Measurements from ENCODE around the gene RHOV. TPM values are rescaled to one million over a fixed set of nuclear protein-coding genes. Genes with fewer than 3 reads are reported as not detected.
"Not testable (repeated sequence)": the region's sequence is repeated elsewhere in the genome, so short reads cannot be mapped to it uniquely, and the experiment has no call there.

Gene RHOV
- total and polyA plus RNA-seq, 9 donors: 0.06 to 3.0 (median 0.32) TPM

DNA sequence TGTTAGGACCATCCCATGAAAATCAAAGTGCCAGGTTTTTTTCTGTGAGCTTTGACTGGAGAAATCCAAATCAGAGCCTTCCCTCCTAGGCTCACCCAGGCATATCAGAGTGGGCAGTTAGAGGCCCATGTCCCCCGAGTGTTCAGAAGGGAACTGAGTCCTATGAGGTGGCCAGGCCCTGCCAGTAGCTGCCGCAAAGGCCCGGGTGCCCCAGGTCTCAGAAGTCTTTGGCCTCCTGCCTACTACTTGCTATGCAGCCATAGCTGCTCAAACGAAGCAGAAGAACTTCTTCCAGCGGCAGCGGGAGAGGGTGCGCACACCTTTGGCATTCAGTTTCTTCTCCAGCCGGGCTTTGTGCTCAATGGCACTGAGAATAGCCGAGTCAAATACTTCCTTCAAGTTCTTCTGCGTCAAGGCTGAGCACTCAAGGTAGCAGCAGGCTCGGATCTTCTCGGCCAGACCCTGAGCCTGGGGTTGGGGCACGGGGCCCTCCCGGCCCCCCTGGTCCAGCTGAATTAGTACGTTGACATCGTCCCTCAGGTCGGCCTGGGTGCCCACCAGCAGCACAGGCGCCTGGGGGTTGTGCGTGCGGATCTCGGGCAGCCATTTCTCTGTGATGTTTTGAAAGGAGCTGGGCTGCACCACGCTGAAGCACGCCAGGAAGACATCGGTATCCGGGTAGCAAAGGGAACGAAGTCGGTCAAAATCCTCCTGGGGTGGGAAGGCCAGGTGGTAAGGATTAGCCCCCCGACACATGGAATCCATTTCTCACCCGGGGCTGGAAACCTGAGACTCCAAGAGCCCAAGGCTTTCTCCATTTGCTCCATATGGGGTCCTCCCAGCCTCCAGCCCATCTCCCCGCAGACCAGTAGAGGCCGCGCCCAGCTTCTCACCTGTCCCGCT, 992 bp downstream of the RHOV start:
- peak overlapping the region; percentile 36 for H3K4me3 ChIP-seq (ENCODE audit: low read length)
- H3K4me1 ChIP-seq (ENCODE audit: control insufficient read depth, insufficient read depth, low read length): peaks cover 6% of the 10 kb centered on the region
- WGBS (ENCODE audit: insufficient coverage): 44% methylated on average over 28 of the region's 33 CpGs
- no peak overlapping the region for H3K27ac ChIP-seq (ENCODE audit: low read length)
- DNase-seq: no peak
- H3K27me3 ChIP-seq (ENCODE audit: control insufficient read depth, insufficient read depth, low read length): peaks cover 26% of the 10 kb centered on the region
- H3K9me3 ChIP-seq (replicated peaks; ENCODE audit: control insufficient read depth, low read depth, low read length): no peaks in the 10 kb centered on the region
- no peaks in the 10 kb centered on the region for H3K36me3 ChIP-seq (ENCODE audit: control insufficient read depth, insufficient read depth, low read length)

DNA sequence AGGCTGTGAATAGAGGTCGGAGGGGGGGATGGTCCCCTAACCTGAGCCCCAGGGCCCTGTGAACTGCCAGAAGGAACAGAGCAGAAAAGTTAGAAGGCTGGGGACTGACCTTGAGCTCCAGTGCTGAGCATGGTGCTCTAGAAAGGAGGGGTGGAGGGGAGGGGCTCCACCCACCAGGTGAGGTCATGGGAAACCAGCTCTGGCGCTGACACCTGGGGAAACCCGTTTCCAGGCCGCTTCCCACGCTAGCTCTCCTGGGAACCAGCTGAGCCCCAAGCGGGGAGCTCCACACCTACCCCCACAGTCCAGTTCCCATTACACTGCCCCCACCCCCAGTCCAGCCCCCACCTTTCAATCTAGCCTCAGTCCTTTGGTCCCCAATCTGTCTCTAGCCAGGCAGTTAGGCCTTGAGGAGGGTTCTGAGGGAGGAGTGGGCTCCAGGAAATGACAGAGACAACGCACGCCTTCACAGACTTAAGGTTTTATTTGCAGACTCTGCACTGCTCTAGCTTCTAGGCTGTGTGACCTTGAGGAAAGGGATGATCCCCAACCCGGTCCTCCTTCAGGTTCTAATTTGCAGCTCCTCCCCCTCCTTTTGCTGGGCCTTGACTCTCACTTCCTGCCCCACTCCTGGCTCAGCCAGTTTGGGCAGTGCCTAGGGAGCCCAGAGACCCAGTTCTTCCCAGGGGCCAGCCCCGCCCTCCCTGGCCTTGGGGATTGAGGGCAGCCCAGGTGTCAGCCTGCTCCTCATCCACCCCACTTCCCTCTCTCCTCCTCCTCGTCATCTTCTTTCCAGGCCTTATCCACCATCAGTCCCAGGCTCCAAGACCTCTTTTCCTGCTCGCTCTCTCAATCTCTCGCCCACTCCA, 2.1 kb downstream of the RHOV start:
- DNase-seq: no peak
- no peaks in the 10 kb centered on the region for H3K9me3 ChIP-seq (replicated peaks; ENCODE audit: control insufficient read depth, low read depth, low read length)
- H3K4me3 ChIP-seq (ENCODE audit: low read length): no peak overlapping the region
- peaks cover 6% of the 10 kb centered on the region for H3K4me1 ChIP-seq (ENCODE audit: control insufficient read depth, insufficient read depth, low read length)
- H3K27me3 ChIP-seq (ENCODE audit: control insufficient read depth, insufficient read depth, low read length): peaks cover 26% of the 10 kb centered on the region
- no peaks in the 10 kb centered on the region for H3K36me3 ChIP-seq (ENCODE audit: control insufficient read depth, insufficient read depth, low read length)
- H3K27ac ChIP-seq (ENCODE audit: low read length): no peak overlapping the region
- WGBS (ENCODE audit: insufficient coverage): 76% methylated on average over 9 of the region's 13 CpGs

DNA sequence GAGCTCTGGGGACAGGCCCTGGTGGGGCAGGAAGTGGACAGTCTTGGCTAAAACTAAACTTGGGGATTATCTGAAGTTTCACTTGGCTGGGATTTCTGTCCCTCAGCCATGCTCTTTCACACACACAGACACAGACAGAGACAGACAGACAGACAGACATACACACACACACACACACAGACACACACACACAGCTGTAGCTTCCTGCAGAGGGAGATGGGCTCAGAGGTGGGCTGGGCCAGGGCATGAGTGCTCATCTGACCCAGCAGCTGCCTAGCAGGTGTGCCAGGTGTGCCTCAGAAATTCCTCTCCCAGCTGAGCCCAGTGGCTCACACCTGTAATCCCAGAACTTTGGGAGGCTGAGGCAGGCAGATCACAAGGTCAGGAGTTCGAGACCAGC, 3.3 kb downstream of the RHOV start:
- Histone ChIP-seq H3K27ac (ENCODE audit: low read length) (no peak overlapping the region), H3K4me3 (ENCODE audit: low read length) (no peak overlapping the region), H3K9me3 (replicated peaks; ENCODE audit: control insufficient read depth, low read depth, low read length) (no peaks in the 10 kb centered on the region), H3K4me1 (ENCODE audit: control insufficient read depth, insufficient read depth, low read length) (peaks cover 6% of the 10 kb centered on the region), H3K27me3 (ENCODE audit: control insufficient read depth, insufficient read depth, low read length) (peaks cover 24% of the 10 kb centered on the region), H3K36me3 (ENCODE audit: control insufficient read depth, insufficient read depth, low read length) (no peaks in the 10 kb centered on the region)
- WGBS (ENCODE audit: insufficient coverage): no CpG with 5 or more reads among the region's 1 CpG
- no peak for DNase-seq

DNA sequence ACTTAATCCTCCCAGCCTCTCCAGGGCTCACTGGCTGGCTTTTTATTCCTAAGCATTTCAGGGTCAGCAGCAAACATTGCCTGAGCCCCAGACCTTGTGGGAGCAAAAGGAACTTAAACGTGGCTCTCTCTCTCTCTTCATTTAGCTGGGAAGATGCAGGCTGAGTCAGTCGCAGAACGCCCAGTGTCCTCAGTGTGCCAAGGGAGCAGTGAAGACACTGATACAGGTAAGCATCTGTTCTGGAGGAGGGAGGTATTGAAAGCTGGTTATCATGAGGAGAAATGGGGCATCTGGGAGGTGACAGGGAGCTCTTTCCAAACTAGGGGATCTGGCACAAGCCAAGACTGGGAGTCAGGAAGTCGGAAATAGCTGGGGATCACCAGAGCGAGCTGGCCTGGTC, 4.3 kb downstream of the RHOV start:
- DNase-seq: no peak
- Histone ChIP-seq H3K4me1 (ENCODE audit: control insufficient read depth, insufficient read depth, low read length) (peaks cover 6% of the 10 kb centered on the region), H3K27ac (ENCODE audit: low read length) (no peak overlapping the region), H3K9me3 (replicated peaks; ENCODE audit: control insufficient read depth, low read depth, low read length) (no peaks in the 10 kb centered on the region), H3K36me3 (ENCODE audit: control insufficient read depth, insufficient read depth, low read length) (no peaks in the 10 kb centered on the region), H3K4me3 (ENCODE audit: low read length) (no peak overlapping the region), H3K27me3 (ENCODE audit: control insufficient read depth, insufficient read depth, low read length) (peaks cover 22% of the 10 kb centered on the region)
- WGBS (ENCODE audit: insufficient coverage): 59% methylated on average over 3 of the region's 5 CpGs

DNA sequence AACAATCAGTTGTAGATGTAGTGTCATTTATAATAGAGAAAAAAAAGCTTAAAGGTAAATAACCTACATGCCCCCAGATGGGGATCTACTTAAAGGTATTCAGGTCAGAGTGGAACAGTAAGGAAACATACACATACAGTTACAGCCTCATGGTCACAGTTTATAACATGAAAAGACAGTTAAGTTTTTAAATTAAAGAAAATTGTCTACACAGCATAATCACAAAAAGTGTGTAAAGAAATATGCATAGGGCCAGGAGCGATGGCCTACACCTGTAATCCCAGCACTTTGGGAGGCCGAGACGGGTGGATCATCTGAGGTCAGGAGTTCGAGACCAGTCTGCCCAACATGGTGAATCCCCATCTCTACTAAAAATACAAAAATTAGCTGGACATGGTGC, 6.8 kb downstream of the RHOV start:
- no peak overlapping the region for H3K27ac ChIP-seq (ENCODE audit: low read length)
- no peak for DNase-seq
- H3K36me3 ChIP-seq (ENCODE audit: control insufficient read depth, insufficient read depth, low read length): no peaks in the 10 kb centered on the region
- peaks cover 4% of the 10 kb centered on the region for H3K27me3 ChIP-seq (ENCODE audit: control insufficient read depth, insufficient read depth, low read length)
- no peak overlapping the region for H3K4me3 ChIP-seq (ENCODE audit: low read length)
- no peaks in the 10 kb centered on the region for H3K9me3 ChIP-seq (replicated peaks; ENCODE audit: control insufficient read depth, low read depth, low read length)
- WGBS (ENCODE audit: insufficient coverage): 80% methylated on average over 1 of the region's 4 CpGs
- no peaks in the 10 kb centered on the region for H3K4me1 ChIP-seq (ENCODE audit: control insufficient read depth, insufficient read depth, low read length)

DNA sequence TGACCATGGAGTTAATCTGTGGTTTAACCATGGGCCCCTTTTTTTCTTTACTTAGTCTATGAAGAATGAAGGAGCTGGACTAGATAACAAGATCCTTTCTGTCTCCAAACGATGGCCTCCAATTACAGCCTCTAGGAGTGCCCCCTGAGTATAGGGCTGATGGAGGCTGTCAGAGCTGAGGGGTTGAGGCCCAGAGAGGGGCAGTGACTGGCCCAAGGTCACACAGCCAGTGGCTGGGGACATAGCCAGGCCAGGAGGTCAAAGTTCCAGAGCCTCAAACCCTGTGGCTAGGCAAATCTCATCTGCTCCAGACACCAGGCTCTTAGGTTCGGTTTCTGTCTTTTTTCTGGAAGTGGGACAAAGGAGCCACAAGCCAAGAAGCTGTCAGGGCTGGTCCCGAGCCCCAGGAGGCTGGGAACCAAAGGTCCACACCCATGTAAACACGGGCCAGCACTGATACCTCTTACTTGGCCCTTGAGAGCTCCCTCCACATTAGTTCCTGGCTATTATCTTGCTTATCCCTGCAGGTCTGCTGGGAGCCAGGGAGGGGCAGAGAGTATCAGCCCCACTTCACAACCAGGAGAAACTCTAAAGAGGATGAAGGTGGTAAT, 10.3 kb downstream of the RHOV start:
- Histone ChIP-seq H3K9me3 (replicated peaks; ENCODE audit: control insufficient read depth, low read depth, low read length) (no peaks in the 10 kb centered on the region), H3K27me3 (ENCODE audit: control insufficient read depth, insufficient read depth, low read length) (peaks cover 2% of the 10 kb centered on the region), H3K4me1 (ENCODE audit: control insufficient read depth, insufficient read depth, low read length) (no peaks in the 10 kb centered on the region), H3K27ac (ENCODE audit: low read length) (no peak overlapping the region), H3K36me3 (ENCODE audit: control insufficient read depth, insufficient read depth, low read length) (no peaks in the 10 kb centered on the region), H3K4me3 (ENCODE audit: low read length) (no peak overlapping the region)
- no peak for DNase-seq
- WGBS (ENCODE audit: insufficient coverage): 58% methylated on average over 2 of the region's 4 CpGs

DNA sequence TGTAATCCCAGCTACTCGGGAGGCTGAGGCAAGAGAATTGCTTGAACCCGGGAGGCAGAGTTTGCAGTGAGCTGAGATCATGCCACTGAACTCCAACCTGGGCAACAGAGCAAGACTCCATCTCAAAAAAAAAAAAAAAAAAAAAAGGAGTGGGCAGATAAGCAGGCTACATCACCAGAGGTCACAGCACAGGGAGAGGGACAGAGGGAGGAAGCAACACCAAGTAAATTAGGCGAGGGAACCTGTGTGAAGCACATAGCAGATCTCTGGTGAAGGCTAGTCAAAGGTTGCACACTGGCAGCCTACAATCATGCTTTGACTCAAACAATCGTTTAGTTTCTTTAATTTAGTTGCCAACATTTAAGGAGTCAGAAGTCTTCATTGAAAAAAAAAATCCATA, 12.9 kb downstream of the RHOV start:
- H3K27ac ChIP-seq (ENCODE audit: low read length); H3K4me1 ChIP-seq (ENCODE audit: control insufficient read depth, insufficient read depth, low read length); H3K36me3 ChIP-seq (ENCODE audit: control insufficient read depth, insufficient read depth, low read length); H3K27me3 ChIP-seq (ENCODE audit: control insufficient read depth, insufficient read depth, low read length); H3K9me3 ChIP-seq (replicated peaks; ENCODE audit: control insufficient read depth, low read depth, low read length); H3K4me3 ChIP-seq (ENCODE audit: low read length); DNase-seq: not testable (repeated sequence)
- WGBS (ENCODE audit: insufficient coverage): 80% methylated on average over 1 of the region's 4 CpGs

DNA sequence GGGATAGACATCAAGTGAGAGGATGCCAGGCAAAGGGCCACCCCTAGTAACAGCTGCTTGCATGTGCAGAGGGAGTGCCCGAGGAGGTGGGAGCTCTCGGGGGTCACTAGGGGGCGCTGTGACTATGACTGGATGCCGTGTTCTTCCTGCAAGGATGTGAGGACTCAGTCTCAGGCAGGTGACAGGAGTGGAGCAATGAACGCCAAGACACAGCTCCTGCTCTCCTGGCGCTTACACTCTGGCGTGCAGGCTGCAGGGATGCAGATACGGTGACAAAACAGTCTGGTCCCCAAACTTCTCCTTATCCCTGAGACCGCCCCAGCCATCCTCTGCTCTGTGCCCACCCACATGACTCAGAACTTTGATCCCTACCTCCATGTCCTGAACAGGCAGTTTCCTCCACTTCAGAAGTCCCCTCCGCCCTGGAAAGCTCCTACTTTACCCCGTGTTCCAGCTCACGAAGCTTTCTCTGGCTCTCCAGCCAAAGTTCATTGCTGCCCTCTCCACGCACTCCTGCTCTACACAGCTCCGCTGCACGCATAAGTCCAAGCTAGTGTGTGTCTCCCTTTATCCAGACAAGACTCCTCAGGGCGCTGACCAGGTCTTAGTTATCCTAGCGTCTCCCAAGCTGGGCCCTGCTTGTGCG, 14.7 kb downstream of the RHOV start:
- peaks cover 2% of the 10 kb centered on the region for H3K27me3 ChIP-seq (ENCODE audit: control insufficient read depth, insufficient read depth, low read length)
- 45% methylated on average over 18 of the region's 18 CpGs for WGBS (ENCODE audit: insufficient coverage)
- peak; percentile 57 for DNase-seq

DNA sequence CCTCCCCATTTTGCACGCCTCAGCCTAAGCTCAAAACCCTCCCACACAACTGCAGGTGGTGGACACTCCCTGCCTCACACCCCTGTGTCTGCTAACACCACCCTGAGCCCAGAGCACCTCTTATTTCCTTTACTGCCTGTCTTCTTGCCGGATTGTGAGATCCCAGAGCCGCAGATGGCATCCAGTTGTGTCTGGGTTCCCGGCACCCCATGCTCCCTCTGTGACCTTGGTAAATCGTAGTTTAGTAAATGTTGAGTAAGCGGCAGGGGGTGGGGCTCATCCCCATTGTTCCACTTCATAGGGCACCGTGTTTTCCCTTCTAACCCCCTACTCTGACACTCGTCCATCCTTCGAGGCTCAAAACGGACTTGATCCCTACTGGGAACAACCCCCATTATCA, 15.3 kb downstream of the RHOV start:
- H3K36me3 ChIP-seq (ENCODE audit: control insufficient read depth, insufficient read depth, low read length): no peaks in the 10 kb centered on the region
- H3K27me3 ChIP-seq (ENCODE audit: control insufficient read depth, insufficient read depth, low read length): peaks cover 2% of the 10 kb centered on the region
- H3K4me1 ChIP-seq (ENCODE audit: control insufficient read depth, insufficient read depth, low read length): peaks cover 6% of the 10 kb centered on the region
- WGBS (ENCODE audit: insufficient coverage): 93% methylated on average over 1 of the region's 10 CpGs
- H3K9me3 ChIP-seq (replicated peaks; ENCODE audit: control insufficient read depth, low read depth, low read length): no peaks in the 10 kb centered on the region
- DNase-seq: no peak
- H3K4me3 ChIP-seq (ENCODE audit: low read length): no peak overlapping the region
- H3K27ac ChIP-seq (ENCODE audit: low read length): no peak overlapping the region

More for the DNA sequence above, 14.7 kb downstream of the RHOV start:
- Histone ChIP-seq H3K4me3 (ENCODE audit: low read length) (no peak overlapping the region), H3K36me3 (ENCODE audit: control insufficient read depth, insufficient read depth, low read length) (no peaks in the 10 kb centered on the region), H3K27ac (ENCODE audit: low read length) (no peak overlapping the region), H3K4me1 (ENCODE audit: control insufficient read depth, insufficient read depth, low read length) (peaks cover 6% of the 10 kb centered on the region), H3K9me3 (replicated peaks; ENCODE audit: control insufficient read depth, low read depth, low read length) (no peaks in the 10 kb centered on the region)

All from muscle of leg (tissue), 11 donors.